HTR-8/SVneo (cell line): ENCODE measurements around the gene CYP3A7.
"Not testable (repeated sequence)": the region's sequence is repeated elsewhere in the genome, so short reads cannot be mapped to it uniquely, and the experiment has no call there.

ENCODE experiments used
- DNase-seq: peaks from one replicate; pipeline ENCODE4 v3.0.0; 2011; ENCODE audit warnings: low spot score, mixed read lengths; ENCODE audit not compliant: insufficient read length
- FAIRE-seq: peaks from 2 replicates; lab custom pipeline; 2011; peaks lifted over from hg19 to GRCh38; lab: Jason Lieb, UNC

The CYP3A7 gene

DNA sequence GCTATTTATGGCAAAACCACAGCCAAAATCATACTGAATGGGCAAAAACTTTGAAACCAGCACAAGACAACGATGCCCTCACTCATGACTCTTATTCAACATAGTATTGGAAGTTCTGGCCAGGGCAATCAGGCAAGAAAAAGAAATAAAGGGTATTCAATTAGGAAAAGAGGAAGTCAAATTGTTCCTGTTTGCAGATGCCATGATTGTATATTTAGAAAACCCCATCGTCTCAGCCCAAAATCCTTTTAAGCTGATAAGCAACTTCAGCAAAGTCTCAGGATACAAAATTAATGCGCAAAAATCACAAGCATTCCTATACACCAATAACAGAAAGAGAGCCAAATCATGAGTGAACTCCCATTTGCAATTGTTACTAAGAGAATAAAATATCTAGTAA, 10.4 kb upstream of the CYP3A7 start:
- DNase-seq, FAIRE-seq: not testable (repeated sequence)

DNA sequence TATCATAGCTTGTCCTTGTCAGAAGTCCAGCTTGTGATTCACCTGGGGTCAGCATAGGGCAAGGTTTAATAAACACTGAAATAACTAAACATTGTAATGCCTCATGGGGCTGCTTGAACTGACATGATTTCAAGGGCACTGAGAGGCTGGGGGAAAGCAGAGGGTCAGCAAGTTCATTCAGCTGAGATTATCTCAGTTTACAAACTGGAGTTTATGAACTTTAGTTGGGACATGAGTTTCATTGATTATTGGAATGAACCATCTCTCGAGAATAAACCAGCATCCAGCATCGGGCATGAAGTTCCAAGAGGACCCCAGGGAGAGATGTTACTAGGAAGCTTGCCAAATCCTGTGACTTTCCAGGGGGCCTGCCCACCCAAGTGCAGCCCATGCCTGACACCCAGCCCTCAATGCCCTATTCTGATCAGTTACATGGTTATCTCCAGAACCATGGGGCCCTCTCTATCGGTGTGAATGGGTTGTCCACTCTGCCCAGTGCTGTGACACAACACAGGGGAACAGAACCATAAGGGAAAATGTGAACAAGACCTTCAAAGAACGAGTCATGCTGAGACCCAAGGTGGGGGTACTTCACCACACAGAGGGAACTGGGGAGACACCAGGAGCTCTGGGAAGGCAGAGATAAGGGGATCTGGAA, 7.9 kb upstream of the CYP3A7 start:
- DNase-seq (no peak), FAIRE-seq (no peak)

GRCh38 chr7:99741441-99741795, 6.4 kb upstream of the CYP3A7 start:
- DNase-seq (no peak), FAIRE-seq (no peak)

DNA sequence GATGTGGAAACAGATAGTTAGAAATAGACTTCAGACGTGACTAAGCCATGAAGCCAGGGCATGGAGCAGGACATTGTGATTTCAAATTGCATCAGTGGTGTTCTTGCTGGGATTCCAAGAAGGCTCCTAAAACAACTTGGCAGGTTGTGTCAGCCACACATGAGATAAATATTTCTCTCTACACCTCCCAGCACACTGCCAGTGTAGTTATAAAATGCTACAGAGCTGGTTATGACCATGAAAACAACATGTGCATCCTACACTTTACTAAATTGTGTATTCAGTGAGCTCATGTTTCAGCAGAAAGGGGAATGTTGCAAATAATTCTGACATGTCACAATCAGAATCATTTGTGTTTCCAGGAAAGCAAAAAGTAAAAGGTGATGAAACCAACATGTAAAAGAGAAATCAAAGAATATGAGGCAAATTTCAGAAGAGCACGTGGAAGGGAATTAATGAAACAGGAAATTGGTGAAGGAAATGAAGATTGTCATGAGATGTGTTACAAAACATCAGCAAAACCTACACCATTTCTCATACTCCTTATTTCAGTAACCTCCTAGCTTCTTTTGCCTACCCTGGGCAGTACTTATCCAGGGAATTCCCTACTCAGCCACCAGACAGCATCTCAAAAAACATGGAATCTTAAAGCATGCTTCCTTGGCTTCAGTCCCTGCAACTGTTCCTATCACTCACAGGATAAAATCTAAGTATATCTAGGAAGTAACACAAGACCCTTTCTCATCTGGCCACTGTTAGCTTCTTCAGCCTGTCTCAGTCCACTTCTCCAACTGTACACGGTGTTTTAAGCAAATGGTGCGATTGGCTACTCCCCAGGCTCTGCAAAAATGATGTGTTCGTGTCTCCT, 5.8 kb upstream of the CYP3A7 start:
- no peak for DNase-seq
- no peak for FAIRE-seq

GRCh38 chr7:99739699-99740572, 4.9 kb upstream of the CYP3A7 start:
- DNase-seq (no peak), FAIRE-seq (no peak)

GRCh38 chr7:99737726-99738125, 2.7 kb upstream of the CYP3A7 start:
- FAIRE-seq (no peak), DNase-seq (peak; percentile 6)

- FAIRE-seq, DNase-seq: not testable (repeated sequence)
Observed at GRCh38 chr7:99736667-99737066, 1.7 kb upstream of the CYP3A7 start.

GRCh38 chr7:99733448-99733847, 1.5 kb downstream of the CYP3A7 start:
- FAIRE-seq (no peak), DNase-seq (no peak)

DNA sequence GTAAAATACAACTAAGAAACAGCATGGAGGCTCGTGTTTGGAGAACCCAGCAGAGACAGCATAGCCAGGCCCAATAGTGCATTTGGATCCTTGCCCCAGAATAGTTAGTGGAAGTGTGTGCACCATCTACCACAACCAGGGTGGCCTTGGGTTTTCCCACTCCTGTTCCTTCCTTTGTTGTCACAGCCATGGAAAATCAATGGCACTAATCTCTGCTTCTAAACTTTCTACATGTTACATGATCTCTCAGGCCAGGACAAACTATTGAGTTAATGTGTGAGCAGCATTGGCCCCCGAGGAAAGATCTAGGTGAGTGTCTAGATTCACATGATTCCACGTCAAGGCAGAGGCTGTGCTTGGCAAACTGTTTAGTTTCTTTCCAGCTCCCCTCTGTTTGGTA, 2.0 kb downstream of the CYP3A7 start:
- FAIRE-seq, result no peak
- no peak for DNase-seq

DNA sequence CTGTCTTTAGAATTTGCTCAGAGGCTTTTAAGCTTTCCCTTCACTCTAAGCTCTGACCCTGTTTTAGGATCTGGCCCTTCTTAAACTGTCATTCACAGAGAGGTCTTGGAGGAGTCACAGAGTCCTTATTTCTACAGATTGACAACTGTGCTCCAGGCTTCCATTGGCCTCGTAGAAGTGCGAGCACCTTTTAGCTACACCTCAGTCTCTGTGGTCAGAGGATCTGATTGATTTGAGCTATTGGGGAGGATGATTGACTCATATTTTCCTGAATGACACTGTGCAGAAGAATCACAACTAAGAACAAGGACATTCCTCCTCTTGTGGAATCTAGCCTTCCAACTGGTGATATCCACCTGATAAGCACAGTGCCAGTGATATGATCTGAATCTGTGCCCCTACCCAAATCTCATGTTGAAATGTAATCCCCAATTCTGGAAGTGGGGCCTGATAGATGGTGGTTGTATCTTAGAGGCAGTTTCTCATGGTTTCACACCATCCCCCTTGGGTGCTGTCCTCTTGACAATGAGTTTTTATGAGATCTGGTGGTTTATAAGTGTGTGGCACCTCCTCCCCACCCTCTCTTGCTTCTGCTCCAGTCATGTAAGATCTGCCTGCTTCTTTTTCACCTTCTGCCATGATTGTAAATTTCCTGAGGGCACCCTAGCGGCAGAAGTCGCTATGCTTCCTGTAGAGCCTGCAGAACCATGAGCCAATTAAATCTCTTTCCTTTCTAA, 3.2 kb downstream of the CYP3A7 start:
- no peak for DNase-seq
- no peak for FAIRE-seq

- FAIRE-seq (no peak), DNase-seq (no peak)
Observed at GRCh38 chr7:99730992-99731391, 4.0 kb downstream of the CYP3A7 start.

- DNase-seq (no peak), FAIRE-seq (no peak)
Observed at GRCh38 chr7:99730238-99730810, 4.7 kb downstream of the CYP3A7 start.

DNA sequence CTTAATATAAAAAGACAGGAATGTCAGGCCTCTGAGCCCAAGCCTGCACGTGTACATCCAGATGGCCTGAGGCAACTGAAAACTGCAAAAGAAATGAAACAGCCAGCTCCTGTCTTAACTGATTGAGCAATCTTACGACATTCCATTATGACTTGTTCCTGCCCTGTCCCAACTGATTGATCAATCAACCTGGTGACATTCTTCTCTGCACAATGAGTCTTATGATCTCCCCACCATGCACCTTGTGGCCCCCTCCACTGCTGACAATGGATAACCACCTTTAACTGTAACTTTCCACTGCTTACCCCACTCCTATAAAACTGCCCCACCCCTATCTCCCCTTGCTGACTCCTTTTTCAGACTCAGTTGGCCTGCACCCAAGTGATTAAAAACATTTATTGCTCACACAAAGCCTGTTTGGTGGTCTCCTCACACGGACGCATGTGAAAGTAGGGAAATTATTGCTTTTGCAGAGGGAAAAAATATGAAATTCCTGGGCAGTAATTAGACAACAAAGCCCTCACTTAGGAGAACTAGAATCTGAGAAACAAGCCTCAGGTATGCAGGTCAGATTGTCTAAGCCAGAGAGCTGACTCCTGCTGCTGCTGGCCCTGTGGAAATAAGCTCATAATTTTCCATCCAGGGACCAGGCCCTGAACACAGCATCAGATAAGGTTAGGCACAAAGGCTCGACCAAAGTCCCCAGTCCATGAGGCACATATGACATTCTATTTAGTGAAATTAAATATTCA, 5.3 kb downstream of the CYP3A7 start:
- FAIRE-seq (no peak), DNase-seq (peak; percentile 11)

DNA sequence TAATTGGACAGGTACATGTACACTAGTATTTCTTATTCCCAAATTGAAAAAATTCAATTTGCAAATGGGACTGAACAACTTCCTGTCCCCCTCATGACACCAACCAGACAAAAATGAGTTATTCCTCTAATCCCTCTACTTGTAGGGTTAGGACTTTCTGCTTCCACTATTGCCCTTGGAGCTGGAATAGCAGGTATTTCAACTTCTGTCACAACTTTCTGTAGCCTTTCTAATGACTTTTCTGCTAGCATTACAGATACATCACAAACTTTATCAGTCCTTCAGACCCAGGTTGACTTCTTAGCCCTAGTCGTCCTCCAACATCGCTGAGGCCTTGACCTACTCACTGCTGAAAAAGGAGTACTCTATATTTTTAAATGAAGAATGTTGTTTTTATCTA, 6.4 kb downstream of the CYP3A7 start:
- FAIRE-seq, result no peak

DNA sequence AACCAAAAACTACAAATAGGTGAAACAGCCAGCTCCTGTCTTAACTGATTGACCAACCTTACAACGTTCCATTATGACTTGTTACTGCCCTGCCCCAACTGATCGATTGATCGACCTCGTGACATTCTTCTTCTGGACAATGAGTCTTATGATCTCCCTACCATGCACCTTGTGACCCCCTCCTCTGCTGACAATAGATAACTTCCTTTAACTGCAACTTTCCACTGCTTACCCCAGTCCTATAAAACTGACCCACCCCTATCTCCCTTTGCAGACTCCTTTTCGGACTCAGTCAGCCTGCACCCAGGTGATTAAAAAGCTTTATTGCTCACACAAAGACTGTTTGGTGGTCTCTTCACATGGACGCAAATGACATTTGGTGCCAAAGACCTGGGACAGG, 11.8 kb downstream of the CYP3A7 start:
- not testable (repeated sequence) for FAIRE-seq, DNase-seq

More for the DNA sequence above, 6.4 kb downstream of the CYP3A7 start:
- DNase-seq, result no peak

- no peak for FAIRE-seq
- no peak for DNase-seq
Observed at GRCh38 chr7:99720800-99721595, 14.0 kb downstream of the CYP3A7 start.

- FAIRE-seq (no peak), DNase-seq (no peak)
Observed at GRCh38 chr7:99719996-99720769, 14.8 kb downstream of the CYP3A7 start.
